Measurements from ENCODE around the gene GPRIN1.

Gene GPRIN1

DNA sequence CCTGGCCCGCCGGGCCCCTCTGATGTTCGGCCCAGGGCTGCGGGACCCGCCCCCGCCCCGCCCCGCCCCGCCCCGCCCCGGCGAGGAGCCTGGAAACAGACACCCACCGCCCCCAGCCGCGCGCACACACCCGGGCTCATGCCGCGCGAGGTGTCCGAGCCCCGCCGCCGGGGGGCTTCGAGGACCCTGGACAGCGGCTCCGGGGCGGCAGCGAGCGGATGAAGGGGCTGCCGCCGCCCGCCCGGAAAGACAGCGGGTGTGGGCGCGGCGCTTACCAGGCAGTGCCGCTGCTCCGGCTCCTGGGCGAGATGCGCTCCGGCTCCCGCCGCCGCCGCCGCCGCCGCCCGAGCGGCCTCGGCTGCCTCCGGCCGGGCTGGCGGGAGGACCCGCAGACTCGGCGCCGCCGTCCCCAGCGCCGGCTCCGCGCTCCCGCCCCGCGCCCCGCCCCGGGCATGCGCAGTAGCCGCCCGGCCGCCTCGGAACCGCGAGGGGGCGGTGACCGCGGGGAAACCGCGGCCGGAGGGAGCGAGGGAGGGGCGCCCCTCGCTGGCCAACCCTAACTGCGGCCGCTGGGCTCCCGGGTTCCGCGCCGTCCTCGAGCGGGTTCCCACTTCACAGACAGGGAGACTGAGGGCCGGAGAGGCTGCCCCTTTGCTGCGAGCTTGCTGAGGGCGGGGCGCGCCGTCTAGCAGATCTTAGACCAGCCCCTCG lies at the start of gene GPRIN1:
GPRIN1 (minus strand) TSS at position 433 of the 711 bp plus-strand sequence. CDS start 10,322 bp downstream, outside the sequence.
- Mint-ChIP-seq H3K36me3 (no peaks in the 10 kb centered on the region), H3K4me3 (peak within 1 kb of the TSS; percentile 92), H3K4me1 (ENCODE audit: low read depth) (peaks cover 13% of the 10 kb centered on the region), H3K9me3 (ENCODE audit: low read depth) (no peaks in the 10 kb centered on the region), H3K27ac (no peak within 1 kb of the TSS), H3K27me3 (peaks cover 26% of the 10 kb centered on the region)

DNA sequence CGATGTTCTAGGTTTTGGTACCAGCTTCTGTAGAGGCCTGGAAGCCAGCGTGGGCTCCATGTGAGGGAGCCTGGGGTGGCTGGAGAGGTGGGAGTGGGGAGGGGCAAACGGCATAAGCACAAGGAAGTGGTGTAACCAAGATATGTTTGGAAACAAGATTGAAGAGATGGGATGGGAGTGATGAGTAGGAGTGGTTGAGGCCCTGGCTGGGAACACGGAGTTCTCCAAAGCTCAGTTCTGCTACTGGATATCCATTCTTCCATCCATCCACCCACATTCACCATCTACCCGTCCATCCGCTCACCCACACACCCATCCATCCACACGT lies 49.5 kb upstream of the GPRIN1 start:
- no peak overlapping the region for H3K27ac Mint-ChIP-seq
- no peaks in the 10 kb centered on the region for H3K36me3 Mint-ChIP-seq
- H3K4me3 Mint-ChIP-seq, result no peak overlapping the region
- peaks cover 9% of the 10 kb centered on the region for H3K27me3 Mint-ChIP-seq
- H3K4me1 Mint-ChIP-seq (ENCODE audit: low read depth), result peaks cover 34% of the 10 kb centered on the region
- no peaks in the 10 kb centered on the region for H3K9me3 Mint-ChIP-seq (ENCODE audit: low read depth)

DNA sequence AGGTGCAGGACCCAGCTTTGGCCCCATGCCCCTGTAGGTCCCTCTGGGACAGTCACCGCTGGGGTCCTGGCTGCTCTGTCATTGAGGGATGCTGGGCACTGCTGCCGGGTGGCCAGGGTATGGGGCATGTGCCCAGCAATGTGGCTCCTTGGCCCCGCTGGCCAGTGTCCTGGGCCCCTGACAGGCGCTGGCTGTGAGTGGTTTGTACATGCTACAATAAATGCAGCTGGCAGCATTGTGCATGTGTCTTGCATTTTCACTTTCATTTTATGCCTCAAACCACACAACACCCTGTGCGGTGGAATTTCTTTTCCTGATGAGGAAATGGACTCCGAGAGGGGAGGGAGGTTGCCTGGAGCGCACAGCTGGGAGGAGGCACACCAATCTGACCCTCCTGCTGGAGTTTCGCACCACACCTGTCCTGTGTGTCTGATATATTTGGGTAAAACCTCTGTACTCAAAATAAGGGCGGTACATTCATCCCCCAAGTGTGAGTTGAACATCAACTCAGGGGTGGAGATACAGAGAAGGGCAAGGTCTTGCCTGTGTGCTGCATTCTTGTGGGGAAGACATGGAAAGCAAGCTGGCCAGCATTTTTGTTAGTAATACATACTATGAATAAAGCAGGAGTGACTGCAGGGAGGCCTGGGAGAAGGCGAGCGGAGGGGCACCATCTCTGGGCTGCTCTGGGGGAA lies 49.0 kb upstream of the GPRIN1 start:
- Mint-ChIP-seq H3K36me3 (no peaks in the 10 kb centered on the region), H3K9me3 (ENCODE audit: low read depth) (no peaks in the 10 kb centered on the region), H3K27me3 (peaks cover 5% of the 10 kb centered on the region), H3K27ac (peak overlapping the region; percentile 46), H3K4me3 (peak overlapping the region; percentile 71), H3K4me1 (ENCODE audit: low read depth) (peaks cover 36% of the 10 kb centered on the region)

DNA sequence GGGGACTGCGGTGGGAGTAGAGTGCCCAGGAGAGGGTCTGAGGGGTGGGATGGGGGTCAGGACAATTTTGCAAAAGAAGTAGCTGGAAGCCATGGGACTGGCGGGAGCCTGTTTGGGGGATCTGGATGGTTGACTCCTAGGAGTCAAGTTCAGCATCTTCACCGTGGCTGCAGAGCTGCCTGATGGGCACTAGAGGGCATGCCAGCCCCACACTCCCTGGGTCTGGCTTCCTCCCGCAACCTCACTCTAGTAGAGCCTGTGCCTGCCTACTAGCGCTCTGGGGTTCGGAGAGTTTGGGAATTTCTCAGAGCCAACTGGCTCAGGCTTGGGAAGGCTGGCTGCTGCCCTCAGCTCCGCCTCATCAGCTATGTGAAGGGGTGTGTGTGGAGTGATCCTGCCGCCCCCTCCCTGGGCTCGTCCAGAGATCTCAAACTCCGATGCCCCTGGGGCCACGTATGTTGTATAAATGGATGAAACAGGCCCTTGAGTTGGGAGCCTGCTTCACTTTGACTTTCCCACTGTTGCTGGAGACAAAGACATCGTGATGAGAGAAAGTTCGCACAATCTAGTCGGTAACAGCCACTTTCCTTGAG lies 48.1 kb upstream of the GPRIN1 start:
- H3K27ac Mint-ChIP-seq, result no peak overlapping the region

DNA sequence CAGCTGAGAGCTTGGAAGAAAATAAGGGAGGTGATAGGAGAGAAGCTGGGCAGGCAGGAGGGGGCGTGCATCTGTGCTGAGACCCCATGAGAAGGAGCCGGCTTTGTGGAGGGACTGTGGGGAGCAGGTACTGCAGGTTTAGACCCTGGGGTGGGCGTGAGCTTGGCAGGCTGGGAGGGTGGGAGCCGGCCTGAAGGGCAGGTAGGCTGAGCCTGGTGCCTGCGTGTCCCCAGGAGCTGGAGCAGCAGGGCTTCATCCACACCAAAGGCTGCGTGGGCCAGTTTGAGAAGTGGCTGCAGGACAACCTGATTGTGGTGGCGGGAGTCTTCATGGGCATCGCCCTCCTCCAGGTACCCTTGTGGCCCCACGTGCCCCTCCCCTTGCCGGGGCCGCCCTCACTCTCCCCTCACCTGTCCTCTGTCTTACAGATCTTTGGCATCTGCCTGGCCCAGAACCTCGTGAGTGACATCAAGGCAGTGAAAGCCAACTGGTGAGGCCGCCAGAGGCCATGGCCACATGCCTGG lies 46.6 kb upstream of the GPRIN1 start:
- H3K27me3 Mint-ChIP-seq, result no peaks in the 10 kb centered on the region
- H3K9me3 Mint-ChIP-seq (ENCODE audit: low read depth), result no peaks in the 10 kb centered on the region
- H3K36me3 Mint-ChIP-seq, result peaks cover 7% of the 10 kb centered on the region
- no peak overlapping the region for H3K27ac Mint-ChIP-seq
- H3K4me3 Mint-ChIP-seq, result no peak overlapping the region
- H3K4me1 Mint-ChIP-seq (ENCODE audit: low read depth), result peaks cover 60% of the 10 kb centered on the region

More for the DNA sequence above, 48.1 kb upstream of the GPRIN1 start:
- peak overlapping the region; percentile 71 for H3K4me3 Mint-ChIP-seq
- H3K9me3 Mint-ChIP-seq (ENCODE audit: low read depth), result no peaks in the 10 kb centered on the region
- peaks cover 7% of the 10 kb centered on the region for H3K36me3 Mint-ChIP-seq
- peaks cover 44% of the 10 kb centered on the region for H3K4me1 Mint-ChIP-seq (ENCODE audit: low read depth)
- no peaks in the 10 kb centered on the region for H3K27me3 Mint-ChIP-seq

DNA sequence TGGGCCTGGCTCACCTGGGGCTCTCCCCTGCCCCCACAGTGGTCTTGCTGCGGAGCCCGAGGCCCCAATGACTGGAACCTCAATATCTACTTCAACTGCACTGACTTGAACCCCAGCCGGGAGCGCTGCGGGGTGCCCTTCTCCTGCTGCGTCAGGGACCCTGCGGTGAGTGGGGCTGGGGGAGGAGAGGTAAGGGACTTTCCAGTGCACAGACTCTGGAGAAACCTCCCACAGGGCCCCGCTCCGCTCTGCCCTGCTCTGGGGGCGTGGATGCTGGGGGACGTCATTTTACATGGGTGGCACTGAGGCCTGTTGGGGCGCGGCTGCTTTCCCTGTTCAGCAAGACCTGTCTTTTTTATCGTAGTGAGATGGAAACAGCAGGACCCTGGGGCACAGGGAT lies 44.9 kb upstream of the GPRIN1 start:
- Mint-ChIP-seq H3K9me3 (ENCODE audit: low read depth) (no peaks in the 10 kb centered on the region), H3K27me3 (no peaks in the 10 kb centered on the region), H3K36me3 (peaks cover 7% of the 10 kb centered on the region), H3K4me3 (no peak overlapping the region), H3K27ac (no peak overlapping the region), H3K4me1 (ENCODE audit: low read depth) (peaks cover 67% of the 10 kb centered on the region)

DNA sequence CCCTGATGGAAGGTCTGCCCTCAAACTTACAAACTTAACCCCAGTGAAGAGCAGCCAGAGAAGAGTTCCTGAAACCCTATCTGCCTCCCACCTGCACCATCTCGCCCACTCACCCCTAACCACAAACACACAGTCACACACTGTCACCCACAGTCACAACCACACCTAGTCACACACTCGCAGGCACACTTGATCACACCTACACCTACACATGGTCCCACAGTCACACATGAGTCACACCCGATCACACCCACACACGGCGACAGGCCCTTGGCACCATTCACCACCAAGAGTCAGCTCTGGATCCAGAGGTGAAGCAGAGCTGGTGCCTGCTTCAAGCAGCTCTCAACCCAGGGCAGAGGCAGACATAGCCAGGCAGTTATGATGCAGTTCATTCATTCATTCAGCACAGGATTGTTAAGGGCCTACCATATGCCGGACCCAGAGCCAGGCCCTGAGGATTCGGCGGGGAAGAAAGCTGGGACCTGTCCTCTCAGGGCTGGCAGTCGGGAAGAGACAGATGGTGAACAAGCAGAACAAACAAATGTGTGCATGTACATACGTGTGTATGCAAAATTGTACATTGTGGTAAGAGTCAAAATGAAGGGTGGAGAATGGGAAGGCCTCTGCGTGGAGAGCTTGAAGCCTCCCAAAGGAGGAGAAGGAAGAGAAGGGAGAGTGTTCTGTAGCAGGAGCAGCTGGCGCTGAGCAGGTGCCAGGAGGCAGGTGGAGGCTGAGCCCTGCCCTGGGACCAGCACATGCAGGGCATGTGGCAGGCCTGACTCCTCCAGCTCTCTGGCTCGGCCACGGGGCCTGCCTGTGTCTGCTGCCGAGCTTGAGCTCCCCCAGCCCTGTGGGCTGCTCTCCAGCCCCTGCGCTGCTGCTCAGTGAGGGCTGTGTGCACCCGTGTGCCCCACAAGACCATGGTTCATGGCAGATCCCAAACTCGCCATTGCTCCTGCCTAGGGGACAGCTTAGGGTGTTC lies 43.7 kb upstream of the GPRIN1 start:
- Mint-ChIP-seq H3K27ac (peak overlapping the region; percentile 78), H3K4me3 (peak overlapping the region; percentile 63), H3K4me1 (ENCODE audit: low read depth) (peaks cover 68% of the 10 kb centered on the region)

DNA sequence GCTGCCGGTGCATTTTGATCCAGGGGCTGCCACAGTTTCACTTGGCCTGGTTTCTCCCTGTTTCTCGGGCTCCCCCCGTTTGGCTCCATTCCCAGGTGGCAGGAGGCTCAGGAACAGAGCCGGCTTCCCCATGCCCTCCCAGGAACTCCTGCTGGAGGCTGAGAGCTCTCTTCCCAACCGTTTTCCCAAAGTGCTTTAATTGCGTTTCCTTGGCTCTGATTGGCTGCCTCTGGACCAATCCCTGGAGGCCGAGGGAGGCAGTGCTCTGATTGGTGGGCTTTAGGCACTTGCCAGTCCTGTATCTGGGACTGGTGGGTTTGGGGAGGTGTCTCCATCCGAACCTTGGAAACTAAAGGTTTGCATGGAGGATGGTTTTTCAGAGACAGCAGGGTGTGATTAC lies 42.2 kb upstream of the GPRIN1 start:
- Mint-ChIP-seq H3K9me3 (ENCODE audit: low read depth) (no peaks in the 10 kb centered on the region), H3K27ac (no peak overlapping the region), H3K36me3 (peaks cover 7% of the 10 kb centered on the region), H3K27me3 (no peaks in the 10 kb centered on the region), H3K4me1 (ENCODE audit: low read depth) (peaks cover 65% of the 10 kb centered on the region), H3K4me3 (no peak overlapping the region)

More for the DNA sequence above, 43.7 kb upstream of the GPRIN1 start:
- Mint-ChIP-seq H3K36me3 (peaks cover 7% of the 10 kb centered on the region), H3K9me3 (ENCODE audit: low read depth) (no peaks in the 10 kb centered on the region), H3K27me3 (no peaks in the 10 kb centered on the region)

DNA sequence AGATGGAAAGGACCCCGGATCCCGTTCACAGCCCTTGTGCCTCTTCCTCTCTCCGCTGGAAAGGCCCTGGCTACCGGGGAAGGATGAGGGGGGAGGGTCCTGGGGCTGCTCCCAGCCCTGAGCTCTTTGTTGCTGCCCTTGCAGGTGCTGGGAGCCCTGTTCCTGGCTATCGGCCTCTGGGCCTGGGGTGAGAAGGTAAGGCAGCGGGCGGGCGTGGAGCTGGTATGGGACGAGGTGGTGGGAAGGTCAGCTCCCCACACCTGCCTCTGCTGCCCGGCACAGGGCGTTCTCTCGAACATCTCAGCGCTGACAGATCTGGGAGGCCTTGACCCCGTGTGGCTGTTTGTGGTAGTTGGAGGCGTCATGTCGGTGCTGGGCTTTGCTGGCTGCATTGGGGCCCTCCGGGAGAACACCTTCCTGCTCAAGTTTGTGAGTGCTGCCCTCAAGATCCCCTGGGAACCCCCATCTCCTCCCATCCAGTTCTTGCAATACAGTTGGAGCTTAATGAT lies 41.6 kb upstream of the GPRIN1 start:
- H3K4me1 Mint-ChIP-seq (ENCODE audit: low read depth), result peaks cover 70% of the 10 kb centered on the region
- H3K27me3 Mint-ChIP-seq, result no peaks in the 10 kb centered on the region

DNA sequence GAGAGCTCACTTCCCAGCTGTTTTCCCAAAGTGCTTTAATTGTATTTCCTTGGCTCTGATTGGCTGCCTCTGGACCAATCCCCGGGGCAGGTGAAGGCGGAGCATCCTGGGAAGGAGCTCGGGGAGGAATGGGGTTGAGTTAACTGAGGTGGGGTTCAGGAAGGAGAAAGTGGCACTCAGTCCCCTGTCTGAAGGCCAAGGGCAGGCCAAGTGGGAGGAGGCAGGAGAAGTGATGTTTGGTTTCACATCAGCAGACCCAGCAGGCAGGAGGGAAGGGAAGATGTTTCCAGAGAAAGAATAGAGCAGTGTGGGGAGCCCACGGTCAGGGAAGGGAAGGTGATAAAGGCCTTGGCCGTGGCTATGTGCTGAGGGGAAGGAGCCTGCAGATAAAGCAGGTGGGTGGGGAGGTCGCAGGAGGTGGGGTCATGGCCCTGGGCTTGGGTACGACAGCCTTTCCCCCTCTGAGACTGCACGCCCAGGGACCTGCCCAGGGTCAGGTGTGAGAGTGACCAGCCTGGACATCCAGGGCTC lies 40.5 kb upstream of the GPRIN1 start:
- Mint-ChIP-seq H3K27ac (peak overlapping the region; percentile 28), H3K4me3 (no peak overlapping the region), H3K9me3 (ENCODE audit: low read depth) (no peaks in the 10 kb centered on the region), H3K36me3 (peaks cover 7% of the 10 kb centered on the region), H3K27me3 (no peaks in the 10 kb centered on the region), H3K4me1 (ENCODE audit: low read depth) (peaks cover 76% of the 10 kb centered on the region)

More for the DNA sequence above, 41.6 kb upstream of the GPRIN1 start:
- no peak overlapping the region for H3K4me3 Mint-ChIP-seq
- peaks cover 7% of the 10 kb centered on the region for H3K36me3 Mint-ChIP-seq
- H3K27ac Mint-ChIP-seq, result no peak overlapping the region
- H3K9me3 Mint-ChIP-seq (ENCODE audit: low read depth), result no peaks in the 10 kb centered on the region

DNA sequence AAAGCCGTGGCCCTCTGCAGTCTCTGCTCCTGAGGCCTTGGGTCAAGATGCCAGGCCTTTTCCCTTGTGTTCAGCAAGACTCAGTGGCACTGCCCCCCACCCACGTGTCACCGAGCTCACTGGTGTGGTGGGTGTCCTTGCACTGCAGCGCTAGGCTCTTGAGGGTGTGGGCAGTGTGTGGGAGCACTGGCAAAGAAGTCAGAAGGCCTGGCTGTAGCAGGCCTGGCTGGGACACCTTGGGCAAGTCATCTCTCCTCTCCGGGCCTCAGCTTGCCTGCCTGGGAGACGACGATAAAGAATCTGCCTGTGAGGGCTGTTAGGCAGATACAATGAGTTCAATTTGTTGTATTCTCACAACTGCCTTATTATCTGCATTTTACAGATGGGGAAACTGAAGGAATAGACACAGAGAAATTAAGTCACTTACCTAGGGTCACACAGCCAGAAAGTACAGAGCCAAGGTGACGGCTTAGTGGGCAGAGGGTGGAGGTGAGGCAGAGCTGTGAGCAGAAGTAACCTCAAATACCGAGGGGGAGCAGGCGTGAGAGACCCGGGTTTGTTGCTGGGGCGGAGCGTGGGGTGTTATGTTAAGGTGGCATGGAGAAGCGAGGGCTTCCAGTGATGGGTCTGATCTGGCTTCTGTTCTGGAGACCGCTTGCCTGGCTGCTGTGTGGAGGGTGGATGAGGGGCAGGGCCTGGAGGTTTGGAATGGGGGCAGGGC lies 38.7 kb upstream of the GPRIN1 start:
- Mint-ChIP-seq H3K27ac (peak overlapping the region; percentile 78), H3K9me3 (ENCODE audit: low read depth) (no peaks in the 10 kb centered on the region), H3K27me3 (no peaks in the 10 kb centered on the region), H3K4me3 (peak overlapping the region; percentile 82), H3K4me1 (ENCODE audit: low read depth) (peaks cover 66% of the 10 kb centered on the region), H3K36me3 (peaks cover 5% of the 10 kb centered on the region)

DNA sequence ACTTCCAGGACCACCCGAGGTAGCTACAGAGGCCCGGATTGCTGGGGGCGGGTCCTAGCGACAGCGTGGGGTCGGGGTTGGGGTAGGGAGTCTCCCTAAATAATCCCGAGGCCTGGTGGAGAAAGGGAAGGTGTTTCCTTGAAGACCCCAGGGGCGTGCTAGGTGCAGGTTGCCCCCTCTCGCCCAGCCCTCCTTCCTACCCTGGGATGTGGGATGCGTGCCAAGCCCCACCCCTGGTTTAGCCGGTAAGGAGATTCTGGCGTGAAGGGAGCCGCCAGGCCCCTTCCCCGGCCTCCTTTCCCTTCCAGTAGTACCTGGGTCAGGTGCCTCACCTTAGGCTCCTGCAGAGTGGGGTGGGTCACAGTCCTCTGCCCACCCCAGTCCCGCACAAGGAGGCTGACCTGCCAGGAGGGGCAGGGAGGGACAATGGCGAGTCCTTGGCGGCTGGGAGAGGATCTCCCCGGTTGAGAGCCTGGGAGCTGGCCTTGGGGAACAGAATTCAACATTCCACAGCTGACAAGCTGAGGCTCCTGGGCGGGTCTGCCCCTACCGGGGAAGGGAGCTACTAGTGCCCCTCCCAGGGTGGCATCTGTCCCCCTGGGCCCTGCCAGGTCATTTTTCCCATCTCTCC lies 38.0 kb upstream of the GPRIN1 start:
- Mint-ChIP-seq H3K27ac (peak overlapping the region; percentile 78), H3K9me3 (ENCODE audit: low read depth) (no peaks in the 10 kb centered on the region), H3K4me3 (peak overlapping the region; percentile 82), H3K27me3 (no peaks in the 10 kb centered on the region), H3K36me3 (no peaks in the 10 kb centered on the region), H3K4me1 (ENCODE audit: low read depth) (peaks cover 59% of the 10 kb centered on the region)

Measured in activated naive CD8-positive, alpha-beta T cell (primary cell).